GM12872 (cell line): Measurements from ENCODE around the gene ABCC5.

ENCODE experiments used
- TF ChIP-seq, protein P1 (sequence below): IDR thresholded peaks from 3 replicates; pipeline ENCODE4 v1.5.1; 2011; ENCODE audit warnings: low read depth, mild to moderate bottlenecking, low read length, moderate library complexity; ENCODE audit not compliant: insufficient read depth

The ABCC5 gene

DNA sequence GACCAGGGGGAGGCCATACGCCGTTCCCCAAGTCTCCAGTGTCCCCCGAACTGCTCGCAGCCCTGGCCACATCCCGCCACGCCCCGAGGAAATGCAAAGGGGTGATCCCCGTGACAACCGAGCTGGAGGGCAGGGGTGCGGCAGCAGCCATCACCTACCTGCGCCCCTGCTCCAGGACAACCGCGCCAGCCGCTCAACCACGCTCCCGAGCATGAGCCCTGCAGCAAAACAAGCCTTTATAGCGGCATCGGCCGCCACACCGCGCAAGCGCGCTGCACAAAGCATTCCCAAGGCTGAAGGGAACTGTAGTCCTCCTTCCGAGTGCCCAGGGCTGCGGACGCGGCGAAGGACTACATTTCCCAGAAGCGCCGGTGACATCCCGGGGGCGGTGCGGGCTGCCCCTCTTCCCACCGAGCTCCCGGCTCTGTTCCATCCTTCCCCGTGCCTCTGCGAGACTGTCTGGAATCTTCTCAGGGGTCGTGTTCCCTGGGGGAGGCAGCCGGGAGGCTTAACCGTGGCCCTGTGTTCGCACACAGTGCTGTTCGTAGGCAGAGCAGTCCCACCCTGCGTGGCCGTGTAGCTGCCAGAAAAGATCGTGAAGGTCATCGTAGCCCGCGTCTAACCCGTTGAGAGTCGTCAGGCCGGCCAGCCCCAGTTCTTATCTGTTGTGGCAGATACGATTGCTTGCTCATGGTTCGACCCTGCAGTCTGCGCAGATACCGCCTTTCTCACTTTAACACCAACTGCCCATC, at the start of gene ABCC5:
TSS of gene ABCC5 (minus strand) at position 213 of the 752 bp plus-strand sequence. CDS start 3,492 bp downstream, outside the sequence.
- TF ChIP-seq, protein P1, sequence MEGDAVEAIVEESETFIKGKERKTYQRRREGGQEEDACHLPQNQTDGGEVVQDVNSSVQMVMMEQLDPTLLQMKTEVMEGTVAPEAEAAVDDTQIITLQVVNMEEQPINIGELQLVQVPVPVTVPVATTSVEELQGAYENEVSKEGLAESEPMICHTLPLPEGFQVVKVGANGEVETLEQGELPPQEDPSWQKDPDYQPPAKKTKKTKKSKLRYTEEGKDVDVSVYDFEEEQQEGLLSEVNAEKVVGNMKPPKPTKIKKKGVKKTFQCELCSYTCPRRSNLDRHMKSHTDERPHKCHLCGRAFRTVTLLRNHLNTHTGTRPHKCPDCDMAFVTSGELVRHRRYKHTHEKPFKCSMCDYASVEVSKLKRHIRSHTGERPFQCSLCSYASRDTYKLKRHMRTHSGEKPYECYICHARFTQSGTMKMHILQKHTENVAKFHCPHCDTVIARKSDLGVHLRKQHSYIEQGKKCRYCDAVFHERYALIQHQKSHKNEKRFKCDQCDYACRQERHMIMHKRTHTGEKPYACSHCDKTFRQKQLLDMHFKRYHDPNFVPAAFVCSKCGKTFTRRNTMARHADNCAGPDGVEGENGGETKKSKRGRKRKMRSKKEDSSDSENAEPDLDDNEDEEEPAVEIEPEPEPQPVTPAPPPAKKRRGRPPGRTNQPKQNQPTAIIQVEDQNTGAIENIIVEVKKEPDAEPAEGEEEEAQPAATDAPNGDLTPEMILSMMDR = no peak

DNA sequence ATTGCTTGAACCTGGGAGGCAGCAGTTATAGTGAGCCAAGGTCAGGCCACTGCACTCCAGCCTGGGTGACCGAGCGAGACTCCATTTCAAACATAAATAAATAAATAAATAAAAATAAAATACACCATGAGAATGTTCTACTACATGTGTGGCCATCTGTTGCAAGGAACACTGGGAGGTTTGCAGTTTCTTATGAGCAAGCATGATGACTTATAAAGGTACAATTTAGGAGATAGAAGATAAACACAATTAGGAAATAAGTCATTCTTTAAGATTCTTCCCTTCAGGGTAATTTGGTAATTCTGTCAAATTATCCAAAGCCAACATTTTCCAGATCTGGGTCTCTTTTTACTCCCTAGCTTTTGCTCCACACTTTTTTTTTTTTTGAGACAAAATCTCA, 48.5 kb upstream of the ABCC5 start:
- TF ChIP-seq, protein P1 = no peak

DNA sequence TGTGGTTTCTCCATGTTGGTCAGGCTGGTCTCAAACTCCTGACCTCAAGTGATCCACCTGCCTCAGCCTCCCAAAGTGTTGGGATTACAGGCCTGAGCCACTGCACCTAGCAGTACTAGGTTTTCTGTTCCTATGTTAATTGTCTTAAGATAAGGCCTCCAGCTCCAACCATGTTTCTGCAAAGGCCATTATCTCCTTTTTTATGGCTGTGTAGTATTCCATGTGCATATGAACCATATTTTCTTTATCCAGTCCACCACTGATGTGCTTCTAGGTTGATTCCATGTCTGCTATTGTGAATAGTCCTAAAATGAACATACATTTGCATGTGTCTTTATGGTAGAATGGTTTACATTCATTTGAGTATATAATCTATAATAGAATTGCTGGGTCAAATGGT, 45.0 kb upstream of the ABCC5 start:
- TF ChIP-seq, protein P1 = no peak

DNA sequence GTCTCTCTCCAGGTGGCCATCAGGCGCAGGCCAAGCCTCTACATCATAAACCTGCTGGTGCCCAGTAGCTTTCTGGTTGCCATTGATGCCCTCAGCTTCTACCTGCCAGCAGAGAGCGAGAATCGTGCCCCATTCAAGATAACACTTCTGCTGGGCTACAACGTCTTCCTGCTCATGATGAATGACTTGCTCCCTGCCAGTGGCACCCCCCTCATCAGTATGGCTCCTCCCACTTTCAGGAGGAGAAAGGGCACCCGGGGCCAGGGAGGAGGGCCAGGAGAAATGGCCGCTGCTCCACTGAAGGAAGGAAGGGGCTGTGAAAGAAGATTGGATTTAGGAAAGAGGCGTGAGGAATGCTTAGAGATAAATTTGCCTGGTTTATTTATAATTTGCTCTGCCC, 41.7 kb upstream of the ABCC5 start:
- TF ChIP-seq, protein P1 = no peak

DNA sequence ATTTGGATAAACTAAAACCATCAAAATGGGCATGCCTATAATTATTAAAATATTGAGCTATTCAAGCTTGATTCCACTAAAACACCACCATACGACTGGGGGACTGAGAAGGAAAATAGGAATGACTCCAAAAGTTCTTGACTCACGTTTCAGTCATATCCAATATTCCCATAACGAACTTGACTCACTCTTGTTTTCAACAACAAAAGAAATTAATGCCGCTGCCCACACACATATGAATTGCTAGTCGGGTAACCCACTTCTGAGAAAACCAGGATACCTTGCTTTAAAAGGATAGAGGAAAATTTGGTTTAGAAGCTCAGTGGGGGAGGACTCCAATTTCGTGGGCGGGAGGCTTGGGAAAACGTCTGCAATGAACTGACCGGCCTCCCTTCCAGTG, 40.3 kb upstream of the ABCC5 start:
- TF ChIP-seq, protein P1 = no peak

DNA sequence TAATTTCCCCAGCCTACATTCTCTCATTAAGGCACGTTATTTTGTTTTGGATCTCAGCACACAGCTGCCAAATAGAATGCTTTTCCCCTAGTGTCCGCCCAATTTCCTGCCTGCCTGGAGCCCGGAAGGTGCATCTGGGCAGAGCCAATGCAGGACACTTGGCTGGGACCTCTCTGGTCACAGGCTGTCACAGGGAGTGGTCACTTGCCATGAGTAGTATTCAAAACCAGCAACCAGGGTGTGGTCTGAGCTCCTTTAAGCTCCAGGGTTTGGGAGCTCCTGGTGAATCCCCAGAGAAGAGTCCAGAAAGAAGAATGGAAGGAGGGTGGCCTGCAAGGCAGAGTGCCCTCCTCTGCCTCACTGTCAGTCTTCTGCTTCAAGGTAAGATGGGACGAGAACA, 35.1 kb upstream of the ABCC5 start, which contains the start of gene HTR3C:
TSS of gene HTR3C (plus strand) at position 281 of the 400 bp plus-strand sequence. CDS start at position 315, 34 bp downstream.
- TF ChIP-seq, protein P1 = no peak

DNA sequence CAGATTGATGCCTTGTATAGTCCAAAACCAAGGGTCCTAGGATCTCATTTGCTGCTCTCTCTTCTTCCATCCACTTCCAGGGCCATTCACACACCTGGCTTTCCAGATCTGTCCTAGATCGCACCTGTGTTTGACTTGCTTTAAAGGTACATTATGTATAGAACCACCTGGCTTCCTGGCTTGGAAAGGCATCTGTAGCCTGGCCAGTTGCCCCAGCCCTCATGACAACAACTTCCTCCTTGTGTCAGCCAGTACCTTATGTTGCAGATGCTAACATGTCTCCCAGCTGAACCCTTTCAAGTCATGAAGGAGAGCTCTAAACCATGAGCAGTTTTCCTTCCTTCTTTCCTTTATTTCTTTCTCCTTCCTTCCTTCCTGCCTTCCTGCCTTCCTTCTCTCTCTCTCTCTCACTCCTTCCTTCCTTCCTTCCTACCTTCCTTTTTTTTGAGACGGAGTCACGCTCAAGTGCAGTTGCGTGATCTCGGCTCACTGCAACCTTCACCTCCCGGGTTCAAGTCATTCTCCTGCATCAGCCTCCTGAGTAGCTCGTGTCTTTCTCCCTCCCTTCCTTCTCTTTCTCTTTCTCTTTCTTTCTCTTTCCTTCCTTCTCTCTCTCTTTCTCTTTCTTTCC, 32.6 kb upstream of the ABCC5 start:
- TF ChIP-seq, protein P1 = no peak
